Esophagus (tissue), 2 donors: ENCODE measurements around the gene IWS1. TPM values are rescaled to one million over a fixed set of nuclear protein-coding genes. Genes with fewer than 3 reads are reported as not detected.
A peak's percentile ranks its signal among the peaks of the same experiment; 100 is the strongest.
"Not testable (repeated sequence)": the region's sequence is repeated elsewhere in the genome, so short reads cannot be mapped to it uniquely, and the experiment has no call there.

Experiments used
- H3K27ac ChIP-seq, 2 donors: one replicate each; pipeline ENCODE4 v1.5.1; 2013; ENCODE audit warnings: low read depth in 2 of 2, mild to moderate bottlenecking in 2 of 2, inconsistent platforms in 1 of 2, low read length in 1 of 2, moderate library complexity in 1 of 2
- H3K27me3 ChIP-seq, 2 donors: one replicate each; pipeline ENCODE4 v1.6.1; 2013; ENCODE audit warnings: low read length in 2 of 2, control low read depth in 1 of 2, mild to moderate bottlenecking in 1 of 2; ENCODE audit not compliant: insufficient read depth in 2 of 2, control insufficient read depth in 1 of 2
- H3K36me3 ChIP-seq, 2 donors: one replicate each; pipeline ENCODE4 v1.6.1; 2013; ENCODE audit warnings: low read length in 1 of 2; ENCODE audit not compliant: control insufficient read depth in 2 of 2, insufficient read depth in 2 of 2
- H3K4me1 ChIP-seq, 2 donors: one replicate each; pipeline ENCODE4 v1.6.1; 2013; ENCODE audit warnings: low read length in 1 of 2; ENCODE audit not compliant: control insufficient read depth in 2 of 2, insufficient read depth in 2 of 2
- H3K4me3 ChIP-seq, 2 donors: one replicate each; pipeline ENCODE4 v1.5.1; 2013; ENCODE audit warnings: low read length in 2 of 2, mild to moderate bottlenecking in 2 of 2, low read depth in 1 of 2, moderate library complexity in 1 of 2
- H3K9me3 ChIP-seq, 2 donors: one replicate each; pipeline ENCODE4 v1.6.1; 2013; ENCODE audit warnings: mild to moderate bottlenecking in 2 of 2, low read depth in 1 of 2, low read length in 1 of 2, moderate library complexity in 1 of 2; ENCODE audit not compliant: control insufficient read depth in 2 of 2, insufficient read depth in 1 of 2
- WGBS, 2 donors: extraction: QIAGEN DNeasy Blood & Tissue Kit; methylation state at CpG; one replicate each; pipeline ENCODE4 v1.1.7; 2013; 5-methylcytosine and 5-hydroxymethylcytosine counted together
- polyA plus RNA-seq, 2 donors: library from polyadenylated mRNA; stranded (reverse); fragments of 200-250 nt; gene quantifications; one replicate each; pipeline ENCODE4 v1.2.3, GENCODE V29; 2013
- donor health status: healthy with polysubstance abuse.
- donor health status: Bipolar disorder and iron deficiency.

Gene IWS1
- polyA plus RNA-seq: 10 to 100 TPM; 14.1 to 19.7 TPM

DNA sequence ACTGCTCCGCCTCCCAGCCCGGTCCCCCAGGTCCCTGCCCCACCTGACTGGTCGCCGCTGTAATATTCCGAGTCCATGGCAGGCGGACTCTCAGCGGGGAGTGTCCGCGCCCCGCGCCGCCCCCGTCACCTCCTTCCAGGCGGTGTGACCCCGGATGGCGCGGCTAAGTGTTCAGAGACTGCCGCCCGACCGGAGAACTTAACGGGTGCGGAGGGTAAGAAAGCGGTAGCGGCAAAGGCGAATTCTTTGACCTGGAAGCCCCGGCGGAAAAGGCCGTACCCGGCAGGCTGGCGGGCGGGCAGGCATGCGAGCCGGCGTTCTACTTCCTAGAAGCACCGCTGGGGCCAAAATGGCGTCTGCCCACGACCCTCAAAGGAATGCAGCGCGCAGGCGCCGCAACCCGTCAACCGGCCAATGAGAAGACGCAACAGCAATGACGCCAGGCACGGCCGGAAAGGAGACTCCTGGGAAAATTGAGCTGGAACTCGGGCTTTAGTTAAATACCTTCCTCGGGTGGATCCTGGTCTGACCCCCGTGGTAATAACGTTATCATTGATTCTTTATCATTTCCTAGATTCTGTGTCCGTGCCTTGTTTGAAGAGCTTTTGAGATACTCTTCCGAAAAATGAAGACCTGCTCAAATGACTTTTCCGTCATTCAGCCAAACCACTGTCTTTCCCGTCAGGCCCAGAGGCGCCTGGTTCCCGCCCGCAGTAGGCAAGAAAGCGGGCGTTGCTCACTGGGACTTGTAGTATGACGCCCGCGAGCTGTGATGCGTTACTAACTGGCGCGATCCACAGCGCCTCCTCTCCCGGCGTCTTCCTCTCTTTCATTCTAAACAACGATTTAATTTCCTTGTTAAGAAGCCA, at the start of gene IWS1:
IWS1 (minus strand) TSS at position 358 of the 869 bp plus-strand sequence; CDS start at position 77, 281 bp downstream.
- WGBS, 2 donors: 0% methylated on average over 68 to 70 of the region's 70 CpGs

DNA sequence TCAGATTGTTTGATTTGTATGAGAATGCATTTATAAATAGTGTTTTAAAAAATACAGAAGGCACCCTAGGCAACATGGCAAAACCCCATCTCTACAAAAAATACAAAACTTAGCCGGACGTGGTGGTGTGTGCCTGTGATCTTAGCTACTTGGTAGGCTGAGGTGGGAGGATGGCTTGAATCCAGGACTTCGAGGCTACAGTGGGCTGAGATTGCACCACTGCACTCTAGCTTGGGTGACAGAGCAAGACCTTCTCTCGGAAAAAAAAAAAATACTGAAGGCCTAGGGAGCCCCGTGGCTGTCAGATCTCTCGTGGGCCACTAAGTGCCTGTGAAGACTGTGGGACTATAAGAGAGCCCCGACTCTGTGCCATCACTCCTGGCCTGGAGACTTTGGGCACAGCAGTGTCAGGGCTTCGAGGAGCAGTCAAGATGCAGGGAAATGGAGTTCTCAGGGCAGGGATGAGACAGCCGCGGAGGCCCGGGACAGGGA, 49.7 kb upstream of the IWS1 start:
- H3K36me3 ChIP-seq: no peaks in the 10 kb centered on the region
- H3K27me3 ChIP-seq: no peaks in the 10 kb centered on the region
- H3K4me3 ChIP-seq: no peak overlapping the region
- WGBS, 2 donors: 43 to 58% methylated on average over 11 of the region's 11 CpGs
- peaks cover 3 to 4% of the 10 kb centered on the region in 2 donors for H3K4me1 ChIP-seq
- H3K9me3 ChIP-seq: no peaks in the 10 kb centered on the region
- H3K27ac ChIP-seq: no peak overlapping the region

More for the DNA sequence above, at the start of gene IWS1:
- peaks cover 0 to 4% of the 10 kb centered on the region in 2 donors for H3K9me3 ChIP-seq
- peak within 1 kb of the TSS; percentile 92 to 99 for H3K27ac ChIP-seq
- H3K4me1 ChIP-seq: no peaks in the 10 kb centered on the region
- H3K27me3 ChIP-seq: no peaks in the 10 kb centered on the region
- peak within 1 kb of the TSS; percentile 92 to 98 for H3K4me3 ChIP-seq
- H3K36me3 ChIP-seq: peaks cover 2% of the 10 kb centered on the region in 2 donors

DNA sequence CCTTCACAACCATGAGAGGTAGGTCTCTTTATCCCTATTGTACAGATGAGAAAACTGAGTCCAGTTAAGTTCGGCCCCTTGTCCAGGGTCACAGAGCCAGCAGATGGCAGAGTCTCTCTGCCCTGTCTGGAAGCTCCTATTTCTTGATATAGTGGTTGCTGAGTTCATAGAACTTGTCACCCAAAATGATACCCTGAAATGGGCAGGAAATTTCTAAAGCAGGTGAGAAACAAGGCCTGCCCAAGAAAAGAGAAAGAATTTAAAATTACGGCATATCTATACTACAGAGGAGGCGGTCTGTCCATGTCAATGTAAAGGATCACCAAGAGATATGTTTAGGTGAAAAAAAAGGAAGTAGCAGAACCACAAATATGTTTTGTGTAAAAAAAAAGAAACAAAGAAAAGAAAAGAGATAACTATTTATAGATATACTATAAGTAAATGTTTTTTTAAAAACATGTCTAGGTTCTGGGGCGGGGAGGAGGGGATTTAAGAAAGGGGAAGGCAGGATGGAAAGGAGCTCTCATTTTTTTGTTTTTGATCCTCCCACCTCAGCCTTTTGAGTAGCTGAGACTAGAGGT, 49.0 kb upstream of the IWS1 start:
- H3K4me3 ChIP-seq: no peak overlapping the region
- WGBS, 2 donors: 89% methylated on average over 4 of the region's 4 CpGs
- peaks cover 3 to 4% of the 10 kb centered on the region in 2 donors for H3K4me1 ChIP-seq
- no peaks in the 10 kb centered on the region for H3K9me3 ChIP-seq
- no peak overlapping the region for H3K27ac ChIP-seq
- no peaks in the 10 kb centered on the region for H3K36me3 ChIP-seq
- H3K27me3 ChIP-seq: no peaks in the 10 kb centered on the region

DNA sequence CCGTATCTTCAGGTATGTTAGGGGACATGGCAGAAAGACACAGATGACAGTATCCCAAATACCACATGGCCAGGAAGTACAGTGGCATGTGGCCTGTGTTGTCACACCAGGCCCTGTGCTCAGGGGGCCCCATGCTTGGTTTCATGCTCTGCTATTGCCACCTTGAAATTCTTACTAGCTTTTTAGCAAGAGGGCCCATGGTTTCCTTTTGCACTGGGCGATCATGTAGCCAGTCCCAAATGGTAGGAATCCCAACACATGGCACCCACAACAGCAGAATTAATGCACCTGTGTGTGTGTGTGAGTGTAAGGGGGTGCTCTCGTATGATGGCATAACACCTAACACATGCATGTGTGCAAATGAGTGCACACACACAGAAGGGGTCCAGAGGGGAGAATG, 48.4 kb upstream of the IWS1 start:
- WGBS, 2 donors: 90 to 98% methylated on average over 3 of the region's 3 CpGs
- Histone ChIP-seq H3K27me3 (no peaks in the 10 kb centered on the region), H3K9me3 (no peaks in the 10 kb centered on the region), H3K4me3 (no peak overlapping the region), H3K36me3 (no peaks in the 10 kb centered on the region), H3K27ac (no peak overlapping the region), H3K4me1 (peaks cover 3 to 4% of the 10 kb centered on the region in 2 donors)

DNA sequence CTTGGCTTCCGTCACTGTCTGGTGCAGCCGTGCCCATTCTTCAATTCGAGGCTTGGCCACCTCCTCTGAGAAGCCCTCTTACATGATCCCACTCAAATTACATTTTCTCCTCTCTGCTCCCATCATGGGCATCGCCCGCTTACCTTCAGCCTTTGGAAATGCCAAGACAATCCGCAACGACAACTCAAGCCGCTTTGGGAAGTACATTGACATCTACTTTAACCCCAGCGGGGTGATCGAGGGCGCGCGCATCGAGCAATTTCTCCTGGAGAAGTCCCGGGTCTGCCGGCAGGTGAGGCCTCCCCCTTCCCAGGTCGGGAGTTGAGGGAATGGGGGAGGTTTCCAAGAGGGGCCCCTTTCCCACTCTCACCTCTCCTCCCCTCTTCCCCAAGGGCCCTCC, 47.5 kb upstream of the IWS1 start:
- Histone ChIP-seq H3K36me3 (no peaks in the 10 kb centered on the region), H3K4me3 (no peak overlapping the region), H3K9me3 (no peaks in the 10 kb centered on the region), H3K4me1 (peaks cover 3 to 4% of the 10 kb centered on the region in 2 donors), H3K27me3 (no peaks in the 10 kb centered on the region), H3K27ac (no peak overlapping the region)
- WGBS, 2 donors: 93 to 94% methylated on average over 17 of the region's 17 CpGs

DNA sequence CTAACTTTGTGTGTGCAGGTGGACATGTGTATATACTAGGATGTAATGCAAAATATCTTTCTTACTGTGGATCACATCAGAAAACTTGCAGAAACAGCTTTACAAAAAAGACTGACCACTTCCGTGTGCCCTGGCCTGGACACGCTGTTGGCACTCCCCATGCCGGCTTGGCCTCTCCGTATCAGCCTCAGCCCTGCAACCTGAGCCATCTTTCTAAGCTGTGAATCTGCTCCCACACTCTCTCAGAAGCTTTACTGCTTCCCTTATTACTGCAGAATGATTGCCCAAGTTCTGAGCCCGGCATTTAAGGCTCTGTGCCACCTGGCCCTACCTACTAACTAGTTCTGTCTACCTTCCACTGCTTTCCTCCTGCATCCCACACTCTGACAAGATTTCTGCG, 47.0 kb upstream of the IWS1 start:
- WGBS, 2 donors: 92 to 96% methylated on average over 6 of the region's 6 CpGs
- Histone ChIP-seq H3K27me3 (no peaks in the 10 kb centered on the region), H3K4me1 (peaks cover 3 to 4% of the 10 kb centered on the region in 2 donors), H3K27ac (no peak overlapping the region), H3K4me3 (no peak overlapping the region), H3K9me3 (no peaks in the 10 kb centered on the region), H3K36me3 (no peaks in the 10 kb centered on the region)

DNA sequence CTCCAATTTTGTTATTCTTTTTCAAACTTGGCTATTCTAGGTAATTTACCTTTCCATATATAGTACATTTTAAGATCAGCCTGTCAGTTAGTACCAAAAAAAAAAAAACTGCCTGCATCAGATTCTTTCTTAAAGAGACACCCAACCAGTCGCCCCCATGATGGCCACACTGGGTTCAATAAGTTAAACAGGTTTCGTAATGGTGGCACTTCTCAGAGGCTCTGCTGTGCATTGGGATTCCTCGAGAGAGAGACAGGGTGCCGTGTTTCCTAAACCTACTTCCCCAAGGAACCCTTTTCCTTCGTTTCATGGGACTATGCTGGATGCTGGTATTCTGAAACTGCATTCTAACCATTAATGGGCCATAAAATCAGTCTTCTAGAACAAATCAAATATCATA, 46.6 kb upstream of the IWS1 start:
- WGBS, 2 donors: 87 to 90% methylated on average over 5 of the region's 5 CpGs
- H3K27ac ChIP-seq: no peak overlapping the region
- peaks cover 3 to 4% of the 10 kb centered on the region in 2 donors for H3K4me1 ChIP-seq
- H3K36me3 ChIP-seq: no peaks in the 10 kb centered on the region
- H3K27me3 ChIP-seq: no peaks in the 10 kb centered on the region
- H3K4me3 ChIP-seq: no peak overlapping the region
- H3K9me3 ChIP-seq: no peaks in the 10 kb centered on the region

DNA sequence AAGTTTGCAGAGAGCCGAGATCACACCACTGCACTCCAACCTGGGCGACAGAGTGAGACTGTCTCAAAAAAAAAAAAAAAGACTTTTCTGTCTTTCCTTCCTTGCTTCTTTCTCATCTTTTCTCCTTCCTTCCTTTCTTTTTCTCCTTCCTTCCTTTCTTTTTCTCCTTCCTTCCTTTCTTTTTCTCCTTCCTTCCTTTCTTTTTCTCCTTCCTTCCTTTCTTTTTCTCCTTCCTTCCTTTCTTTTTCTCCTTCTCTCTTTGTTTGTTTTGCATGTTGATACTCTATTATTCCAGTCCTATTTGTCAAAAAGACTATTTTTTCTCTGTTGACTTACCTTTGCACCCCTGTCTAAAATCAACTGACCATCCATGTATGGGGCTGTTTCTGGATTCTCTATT, 46.1 kb upstream of the IWS1 start:
- H3K4me1 ChIP-seq, H3K27ac ChIP-seq, H3K27me3 ChIP-seq, H3K36me3 ChIP-seq, H3K9me3 ChIP-seq, H3K4me3 ChIP-seq: not testable (repeated sequence)
- 94% methylated on average over 2 of the region's 2 CpGs for WGBS, 2 donors

DNA sequence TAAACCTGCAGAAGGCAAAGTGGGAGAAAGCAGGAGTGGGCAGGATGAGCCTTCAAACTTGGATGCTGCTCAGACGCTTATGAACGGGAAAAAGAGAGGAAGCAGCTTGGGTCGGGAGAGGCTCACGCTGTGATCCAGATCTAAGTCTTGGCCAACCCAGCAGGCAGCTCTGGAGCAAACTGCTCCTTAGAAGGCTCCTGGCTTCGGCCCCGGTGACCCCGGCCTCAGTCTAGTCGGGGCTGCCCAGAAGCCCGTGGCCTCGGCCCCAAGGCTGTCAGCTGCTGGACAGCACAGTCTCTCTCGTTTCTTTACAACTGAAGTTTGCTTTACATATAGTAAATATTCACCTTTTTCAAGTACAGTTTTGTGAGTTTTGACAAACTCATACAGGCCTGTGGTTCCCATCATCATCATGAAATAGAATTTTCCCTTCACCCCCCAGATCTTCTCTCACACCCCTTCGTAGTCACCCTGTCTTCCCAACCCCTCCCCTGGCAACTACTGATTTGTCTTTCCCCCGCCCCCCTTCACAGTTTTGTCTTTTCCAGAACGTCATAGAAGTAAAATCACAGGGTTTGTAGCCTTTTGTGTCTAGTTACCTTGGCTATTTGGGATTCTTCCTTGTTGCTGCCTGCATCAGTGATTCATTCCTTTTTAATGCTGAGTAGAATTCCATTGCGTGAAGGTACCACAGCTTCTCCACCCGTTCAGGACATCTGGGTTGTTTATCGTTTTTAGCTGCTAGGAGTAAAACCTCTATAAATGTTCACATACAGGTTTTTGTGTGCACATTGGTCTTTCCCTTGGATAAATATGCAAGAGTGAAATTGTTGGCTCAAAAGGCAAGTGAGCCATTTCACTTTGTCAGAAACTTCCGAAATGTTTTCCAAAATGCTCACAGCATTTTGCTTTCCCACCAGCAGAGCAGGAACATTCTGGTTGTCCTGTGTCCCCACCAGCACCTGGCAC, 44.3 kb upstream of the IWS1 start:
- Histone ChIP-seq H3K36me3 (no peaks in the 10 kb centered on the region), H3K9me3 (no peaks in the 10 kb centered on the region), H3K4me3 (no peak overlapping the region), H3K27ac (no peak overlapping the region), H3K4me1 (no peaks in the 10 kb centered on the region), H3K27me3 (no peaks in the 10 kb centered on the region)
- 59 to 72% methylated on average over 16 to 18 of the region's 18 CpGs for WGBS, 2 donors
